Posterior vena cava (tissue), 2 donors: Measurements from ENCODE around the gene ZC3H12A. TPM values are rescaled to one million over a fixed set of nuclear protein-coding genes. Genes with fewer than 3 reads are reported as not detected.

Source experiments
- DNase-seq: peaks from one replicate; pipeline ENCODE4 v3.0.0-alpha.2; 2020; ENCODE audit warnings: low spot score
- intact Hi-C, 2 donors: fragments of 100-400 bp; cut with DNase I; formaldehyde crosslinking; loops; one replicate each; pipeline versions ENCODE4 v1.14.1 to v1.14.2; 2022 to 2023
- total RNA-seq, 2 donors: library from RNA; stranded (reverse); fragmentation: NEBNext Ultra II Directional; extraction: Animal tissue kit (Norgen Biotek cat#: 25700); gene quantifications; one replicate each; pipeline ENCODE4 v1.2.1, GENCODE V29; 2021
- donor health status: DM: yes; HTN: yes; CAD: no.
- donor health status: DM: yes; HTN: yes; CAD: no.

The ZC3H12A gene
- total RNA-seq, 2 donors from 2014 or later = 7.7 to 18.4 TPM

GRCh38 chr1:37475380-37476086, 1.2 kb downstream of the ZC3H12A start:
- peak; percentile 80 for DNase-seq
- intact Hi-C loops = no loop called here

GRCh38 chr1:37476087-37476452, 1.7 kb downstream of the ZC3H12A start:
- intact Hi-C loops = no loop called here
- DNase-seq = peak; percentile 76

GRCh38 chr1:37476460-37477197, 2.2 kb downstream of the ZC3H12A start:
- peak; percentile 94 for DNase-seq
- intact Hi-C loops = no loop called here

- intact Hi-C loops = no loop called here
- DNase-seq = peak; percentile 82
These were observed 3.0 kb downstream of the ZC3H12A start for GRCh38 chr1:37477198-37477931.

- intact Hi-C loops = no loop called here
- peak; percentile 70 for DNase-seq
These were observed 3.6 kb downstream of the ZC3H12A start for GRCh38 chr1:37477946-37478345.

- intact Hi-C loops = no loop called here
- peak; percentile 45 for DNase-seq
These were observed 4.1 kb downstream of the ZC3H12A start for GRCh38 chr1:37478451-37478881.

GRCh38 chr1:37478890-37479254, 4.5 kb downstream of the ZC3H12A start:
- intact Hi-C loops = no loop called here

GRCh38 chr1:37479255-37480124, 5.1 kb downstream of the ZC3H12A start:
- DNase-seq = peak; percentile 96
- intact Hi-C loops = no loop called here

More at GRCh38 chr1:37478890-37479254, 4.5 kb downstream of the ZC3H12A start:
- DNase-seq = peak; percentile 58

- intact Hi-C loops = no loop called here
- peak; percentile 85 for DNase-seq
These were observed 5.7 kb downstream of the ZC3H12A start for GRCh38 chr1:37480125-37480466.

GRCh38 chr1:37480581-37481288, 6.4 kb downstream of the ZC3H12A start:
- intact Hi-C loops = no loop called here
- peak; percentile 57 for DNase-seq

- DNase-seq = peak; percentile 74
- intact Hi-C loops = no loop called here
These were observed 7.1 kb downstream of the ZC3H12A start for GRCh38 chr1:37481289-37482003.

GRCh38 chr1:37482004-37482785, 7.8 kb downstream of the ZC3H12A start:
- DNase-seq = peak; percentile 75
- intact Hi-C loops = no loop called here

- DNase-seq = peak; percentile 72
These were observed 8.7 kb downstream of the ZC3H12A start for GRCh38 chr1:37482796-37483744.

GRCh38 chr1:37483785-37484184, 9.4 kb downstream of the ZC3H12A start:
- intact Hi-C loops = loop anchor here in 1 of 2 donors (2.0 kb wide), 1 partner anchor 29 kb away; no protein-coding TSS in a partner anchor
- no peak for DNase-seq

More at GRCh38 chr1:37482796-37483744, 8.7 kb downstream of the ZC3H12A start:
- intact Hi-C loops = no loop called here

- intact Hi-C loops = loop anchor here (2.0 to 5.0 kb wide), 2 partner anchors 30 to 32 kb away; no protein-coding TSS in a partner anchor
- DNase-seq = no peak
These were observed 10.1 kb downstream of the ZC3H12A start for GRCh38 chr1:37484325-37485051.
